Spleen (tissue), 7 donors: ENCODE measurements around the gene MACROD2.

Experiments used
- POLR2AphosphoS5 ChIP-seq, 3 donors: sonication (generic); formaldehyde crosslinking; IDR thresholded peaks; one replicate each; pipeline ENCODE4 v1.5.1; 2017; ENCODE audit warnings: antibody characterized with exemption in 3 of 3
- TF ChIP-seq, protein P1 (sequence below), 11 experiments: fragments of 200-600 bp in 7 of 11; fragments of 450-650 bp in 4 of 11; sonication (generic) in 4 of 11; IDR thresholded peaks in 8 of 11; conservative IDR thresholded peaks in 3 of 11; 1 replicate in 7 of 11; 2 replicates in 4 of 11; pipeline versions ENCODE4 v1.4.0 to v1.8.0; 2016 to 2021; ENCODE audit warnings: antibody characterized with exemption in 11 of 11, inconsistent platforms in 4 of 11, mild to moderate bottlenecking in 1 of 11
- donor health status: DM: no; HTN: no; CAD: no; lungs with moderate emphysema.
- donor health status: DM: no; HTN: no; CAD: no.
- donor health status: DM: no; HTN: no; CAD: no.

- TF ChIP-seq, protein P1, sequence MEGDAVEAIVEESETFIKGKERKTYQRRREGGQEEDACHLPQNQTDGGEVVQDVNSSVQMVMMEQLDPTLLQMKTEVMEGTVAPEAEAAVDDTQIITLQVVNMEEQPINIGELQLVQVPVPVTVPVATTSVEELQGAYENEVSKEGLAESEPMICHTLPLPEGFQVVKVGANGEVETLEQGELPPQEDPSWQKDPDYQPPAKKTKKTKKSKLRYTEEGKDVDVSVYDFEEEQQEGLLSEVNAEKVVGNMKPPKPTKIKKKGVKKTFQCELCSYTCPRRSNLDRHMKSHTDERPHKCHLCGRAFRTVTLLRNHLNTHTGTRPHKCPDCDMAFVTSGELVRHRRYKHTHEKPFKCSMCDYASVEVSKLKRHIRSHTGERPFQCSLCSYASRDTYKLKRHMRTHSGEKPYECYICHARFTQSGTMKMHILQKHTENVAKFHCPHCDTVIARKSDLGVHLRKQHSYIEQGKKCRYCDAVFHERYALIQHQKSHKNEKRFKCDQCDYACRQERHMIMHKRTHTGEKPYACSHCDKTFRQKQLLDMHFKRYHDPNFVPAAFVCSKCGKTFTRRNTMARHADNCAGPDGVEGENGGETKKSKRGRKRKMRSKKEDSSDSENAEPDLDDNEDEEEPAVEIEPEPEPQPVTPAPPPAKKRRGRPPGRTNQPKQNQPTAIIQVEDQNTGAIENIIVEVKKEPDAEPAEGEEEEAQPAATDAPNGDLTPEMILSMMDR (IDR thresholded peaks at IDR 0.05 in 8 of 11, conservative IDR thresholded peaks at IDR 0.05 in 3 of 11), result no peak
- no peak for TF ChIP-seq POLR2AphosphoS5 (IDR thresholded peaks at IDR 0.05)
Measured at GRCh38 chr20:15710636-15711035, 1715.3 kb downstream of the MACROD2 start.
